Spleen (tissue), 11 donors: Measurements from ENCODE around the gene PDE4D. TPM values are rescaled to one million over a fixed set of nuclear protein-coding genes. Genes with fewer than 3 reads are reported as not detected.

ENCODE experiments used
- DNase-seq: peaks from one replicate; pipeline ENCODE4 v3.0.0-alpha.2; 2020
- H3K27ac ChIP-seq, 8 donors: fragments of 200-600 bp; sonication (generic) in 7 of 8; 1 replicate in 4 of 8; 2 replicates in 4 of 8; pipeline versions ENCODE4 v1.5.0 to v1.8.0; 2016 to 2021; ENCODE audit warnings: inconsistent platforms in 4 of 8, mild to moderate bottlenecking in 4 of 8, moderate library complexity in 1 of 8
- H3K27me3 ChIP-seq, 7 donors: fragments of 200-600 bp; sonication (generic) in 6 of 7; replicated peaks in 1 of 7; 1 replicate in 4 of 7; 2 replicates in 3 of 7; pipeline versions ENCODE4 v1.5.0 to v1.8.0; 2016 to 2021; ENCODE audit warnings: inconsistent platforms in 3 of 7, mild to moderate bottlenecking in 1 of 7
- H3K36me3 ChIP-seq, 6 donors: fragments of 200-600 bp; sonication (generic) in 5 of 6; 1 replicate in 4 of 6; 2 replicates in 2 of 6; pipeline versions ENCODE4 v1.5.0 to v1.8.0; 2016 to 2021; ENCODE audit warnings: inconsistent platforms in 2 of 6
- H3K4me1 ChIP-seq, 6 donors: fragments of 200-600 bp; sonication (generic) in 5 of 6; 1 replicate in 3 of 6; 2 replicates in 3 of 6; pipeline versions ENCODE4 v1.5.0 to v1.8.0; 2016 to 2021; ENCODE audit warnings: inconsistent platforms in 3 of 6
- H3K4me3 ChIP-seq, 8 donors: fragments of 200-600 bp; sonication (generic) in 7 of 8; 1 replicate in 4 of 8; 2 replicates in 4 of 8; pipeline versions ENCODE4 v1.5.0 to v1.8.0; 2016 to 2021; ENCODE audit warnings: inconsistent platforms in 4 of 8, mild to moderate bottlenecking in 4 of 8, moderate library complexity in 2 of 8
- H3K9me3 ChIP-seq, 8 donors: fragments of 200-600 bp; sonication (generic) in 7 of 8; 1 replicate in 4 of 8; 2 replicates in 4 of 8; pipeline versions ENCODE4 v1.5.0 to v1.8.0; 2016 to 2021; ENCODE audit warnings: inconsistent platforms in 4 of 8
- CTCF ChIP-seq, 11 experiments: fragments of 200-600 bp in 7 of 11; fragments of 450-650 bp in 4 of 11; sonication (generic) in 4 of 11; IDR thresholded peaks in 8 of 11; conservative IDR thresholded peaks in 3 of 11; 1 replicate in 7 of 11; 2 replicates in 4 of 11; pipeline versions ENCODE4 v1.4.0 to v1.8.0; 2016 to 2021; ENCODE audit warnings: antibody characterized with exemption in 11 of 11, inconsistent platforms in 4 of 11, mild to moderate bottlenecking in 1 of 11
- POLR2A ChIP-seq, 3 donors: fragments of 450-650 bp; IDR thresholded peaks; one replicate each; pipeline ENCODE4 v1.5.1; 2017; ENCODE audit warnings: antibody characterized with exemption in 3 of 3, mild to moderate bottlenecking in 1 of 3
- POLR2AphosphoS5 ChIP-seq, 3 donors: sonication (generic); formaldehyde crosslinking; IDR thresholded peaks; one replicate each; pipeline ENCODE4 v1.5.1; 2017; ENCODE audit warnings: antibody characterized with exemption in 3 of 3
- WGBS, 5 donors: extraction: QIAGEN DNeasy Blood & Tissue Kit in 3 of 5; methylation state at CpG; one replicate each; pipeline versions ENCODE4 v1.1.5 to v1.1.7; 2013 to 2018; 5-methylcytosine and 5-hydroxymethylcytosine counted together
- intact Hi-C: fragments of 100-400 bp; cut with DNase I; formaldehyde crosslinking; loops from one replicate; pipeline ENCODE4 v1.15.0; 2023; ENCODE audit warnings: low total_unique reads
- polyA plus RNA-seq, 3 donors: library from polyadenylated mRNA; stranded (reverse); fragments of 200-250 nt; gene quantifications; one replicate each; pipeline ENCODE4 v1.2.1, GENCODE V29; 2013
- total RNA-seq, 7 donors: library from RNA; depleted of rRNA in 3 of 7; stranded (reverse); fragments of >200 nt in 3 of 7; fragmentation: NEBNext Ultra II Directional in 4 of 7; extraction: Animal tissue kit (Norgen Biotek cat#: 25700) in 4 of 7; gene quantifications; one replicate each; pipeline versions ENCODE4 v1.1.0 to v1.2.1, GENCODE V29; 2016 to 2021
- donor health status: healthy with polysubstance abuse.
- donor health status: DM: no; HTN: no; CAD: no; lungs with moderate emphysema.
- donor health status: DM: no; HTN: no; CAD: no.
- donor health status: Bipolar disorder and iron deficiency.
- donor health status: healthy.
- donor health status: DM: no; HTN: no; CAD: no.
- donor health status: DM: yes; HTN: yes; CAD: no.

PDE4D gene
- total and polyA plus RNA-seq, 10 donors, result 0.88 to 51.8 (median 18.2) TPM

- H3K27me3 ChIP-seq, result no peaks in the 10 kb centered on the region
- WGBS, 5 donors, result 79 to 90% (median 85%) methylated on average over 2 of the region's 2 CpGs
Observed at GRCh38 chr5:59428391-59428790, 465.1 kb downstream of the PDE4D start.

GRCh38 chr5:59424515-59424914 lies 469.0 kb downstream of the PDE4D start:
- Histone ChIP-seq H3K27ac (no peak overlapping the region), H3K9me3 (no peaks in the 10 kb centered on the region), H3K4me3 (no peak overlapping the region), H3K36me3 (no peaks in the 10 kb centered on the region), H3K27me3 (no peaks in the 10 kb centered on the region), H3K4me1 (no peaks in the 10 kb centered on the region)
- DNase-seq, result no peak
- intact Hi-C loops, result no loop called here
- WGBS, 5 donors, result 68 to 86% (median 79%) methylated on average over 3 of the region's 3 CpGs
- TF ChIP-seq POLR2AphosphoS5 (IDR thresholded peaks at IDR 0.05) (no peak), POLR2A (IDR thresholded peaks at IDR 0.05) (no peak), CTCF (IDR thresholded peaks at IDR 0.05 in 8 of 11, conservative IDR thresholded peaks at IDR 0.05 in 3 of 11) (no peak)

More at GRCh38 chr5:59428391-59428790, 465.1 kb downstream of the PDE4D start:
- H3K4me3 ChIP-seq, result no peak overlapping the region
- H3K27ac ChIP-seq, result no peak overlapping the region
- intact Hi-C loops, result no loop called here
- no peaks in the 10 kb centered on the region for H3K36me3 ChIP-seq
- H3K4me1 ChIP-seq, result no peaks in the 10 kb centered on the region
- no peak for DNase-seq
- H3K9me3 ChIP-seq, result no peaks in the 10 kb centered on the region
- TF ChIP-seq POLR2A (IDR thresholded peaks at IDR 0.05) (no peak), POLR2AphosphoS5 (IDR thresholded peaks at IDR 0.05) (no peak), CTCF (IDR thresholded peaks at IDR 0.05 in 8 of 11, conservative IDR thresholded peaks at IDR 0.05 in 3 of 11) (no peak)

GRCh38 chr5:59423021-59423420 lies 470.5 kb downstream of the PDE4D start:
- TF ChIP-seq CTCF (IDR thresholded peaks at IDR 0.05 in 8 of 11, conservative IDR thresholded peaks at IDR 0.05 in 3 of 11) (no peak), POLR2AphosphoS5 (IDR thresholded peaks at IDR 0.05) (no peak), POLR2A (IDR thresholded peaks at IDR 0.05) (no peak)
- no peaks in the 10 kb centered on the region for H3K36me3 ChIP-seq
- no peak for DNase-seq
- intact Hi-C loops, result no loop called here
- H3K4me1 ChIP-seq, result no peaks in the 10 kb centered on the region
- H3K27ac ChIP-seq, result no peak overlapping the region
- H3K9me3 ChIP-seq, result no peaks in the 10 kb centered on the region
- H3K4me3 ChIP-seq, result no peak overlapping the region
- no peaks in the 10 kb centered on the region for H3K27me3 ChIP-seq

GRCh38 chr5:59421986-59422941 lies 471.3 kb downstream of the PDE4D start:
- intact Hi-C loops, result no loop called here
- no peak overlapping the region for H3K4me3 ChIP-seq
- 81 to 85% (median 84%) methylated on average over 6 of the region's 6 CpGs for WGBS, 5 donors
- no peak for DNase-seq
- H3K27ac ChIP-seq, result no peak overlapping the region
- no peaks in the 10 kb centered on the region for H3K9me3 ChIP-seq
- no peaks in the 10 kb centered on the region for H3K36me3 ChIP-seq
- TF ChIP-seq CTCF (IDR thresholded peaks at IDR 0.05 in 8 of 11, conservative IDR thresholded peaks at IDR 0.05 in 3 of 11) (no peak), POLR2A (IDR thresholded peaks at IDR 0.05) (no peak), POLR2AphosphoS5 (IDR thresholded peaks at IDR 0.05) (no peak)
- H3K27me3 ChIP-seq, result no peaks in the 10 kb centered on the region
- no peaks in the 10 kb centered on the region for H3K4me1 ChIP-seq
